DOHH2 (cell line): ENCODE measurements around the gene ARID1B.

Source experiments
- H3F3A ChIP-seq: fragments of 200-600 bp; sonication (generic), shearing (Covaris generic); 2 replicates; pipeline ENCODE4 v1.6.0; 2016; ENCODE audit warnings: antibody characterized with exemption, mild to moderate bottlenecking; ENCODE audit not compliant: control insufficient read depth, insufficient read depth
- H3K27ac ChIP-seq: fragments of 200-600 bp; sonication (generic); 2 replicates; pipeline ENCODE4 v1.5.1; 2014; ENCODE audit warnings: low read depth, mild to moderate bottlenecking, low read length, moderate library complexity
- H3K27me3 ChIP-seq: fragments of 200-600 bp; sonication (generic); 2 replicates; pipeline ENCODE4 v1.6.1; 2014; ENCODE audit warnings: mild to moderate bottlenecking, low read length, mixed read lengths; ENCODE audit not compliant: control insufficient read depth
- H3K36me3 ChIP-seq: fragments of 200-600 bp; sonication (generic); 2 replicates; pipeline ENCODE4 v1.6.1; 2014; ENCODE audit warnings: mild to moderate bottlenecking, low read length, moderate library complexity, mixed read lengths; ENCODE audit not compliant: control insufficient read depth
- H3K4me1 ChIP-seq: fragments of 200-600 bp; sonication (generic); 2 replicates; pipeline ENCODE4 v1.6.1; 2014; ENCODE audit warnings: mild to moderate bottlenecking, low read length, mixed read lengths; ENCODE audit not compliant: control insufficient read depth
- H3K4me2 ChIP-seq: fragments of 200-600 bp; sonication (generic); 2 replicates; pipeline ENCODE4 v1.6.0; 2014; ENCODE audit warnings: mild to moderate bottlenecking, low read length, moderate library complexity
- H3K4me3 ChIP-seq: fragments of 200-600 bp; sonication (generic); 2 replicates; pipeline ENCODE4 v1.5.1; 2014; ENCODE audit warnings: mild to moderate bottlenecking, low read length, mixed read lengths
- H3K79me2 ChIP-seq: fragments of 200-600 bp; sonication (generic); 2 replicates; pipeline ENCODE4 v1.6.1; 2014; ENCODE audit warnings: mild to moderate bottlenecking, low read length, mixed read lengths; ENCODE audit not compliant: control insufficient read depth
- H3K9me2 ChIP-seq: fragments of 200-600 bp; sonication (generic); replicated peaks from 2 replicates; pipeline ENCODE4 v1.6.1; 2014; ENCODE audit warnings: mild to moderate bottlenecking, low read length, mixed read lengths; ENCODE audit not compliant: control insufficient read depth
- H3K9me3 ChIP-seq: fragments of 200-600 bp; sonication (generic); 2 replicates; pipeline ENCODE4 v1.6.1; 2014; ENCODE audit warnings: antibody characterized with exemption, low read length, mixed read lengths; ENCODE audit not compliant: control insufficient read depth, insufficient read depth
- H4K20me1 ChIP-seq: fragments of 200-600 bp; sonication (generic); 2 replicates; pipeline ENCODE4 v1.6.0; 2014; ENCODE audit warnings: low read depth, mild to moderate bottlenecking, antibody characterized with exemption, low read length, moderate library complexity; ENCODE audit not compliant: control insufficient read depth, insufficient read depth
- EZH2phosphoT487 ChIP-seq: fragments of 200-600 bp; sonication (generic); IDR thresholded peaks from 2 replicates; pipeline ENCODE4 v1.6.1; 2017; ENCODE audit warnings: borderline replicate concordance, mild to moderate bottlenecking, antibody characterized with exemption, low read length, moderate library complexity, mixed read lengths
- TF ChIP-seq, protein P1 (sequence below): fragments of 200-600 bp; sonication (generic); IDR thresholded peaks from one replicate; pipeline ENCODE4 v1.5.1; 2014; ENCODE audit warnings: antibody characterized with exemption, mild to moderate bottlenecking, low read depth, low read length; ENCODE audit not compliant: poor library complexity, severe bottlenecking

The ARID1B gene

DNA sequence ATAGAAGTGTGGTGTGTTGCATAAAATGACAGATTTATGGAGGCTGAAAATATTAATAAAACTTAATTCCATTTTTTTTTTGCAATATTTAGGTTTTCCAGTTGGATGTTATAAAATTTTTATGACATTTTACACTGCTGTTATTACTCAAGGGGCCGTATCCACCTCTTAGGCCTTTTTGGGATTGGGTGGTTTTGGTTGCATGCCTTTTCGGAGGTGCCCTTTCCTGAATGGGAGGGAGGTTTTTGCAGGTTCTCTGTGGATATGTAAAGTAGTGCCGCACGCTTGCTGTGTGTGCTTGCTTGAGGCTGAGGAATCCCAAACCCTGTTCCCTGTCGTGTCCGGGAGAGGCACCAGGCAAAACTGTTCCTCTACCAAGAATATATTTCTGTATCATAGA is 6.8 kb downstream of the ARID1B start:
- peak overlapping the region; percentile 77 for H3K4me2 ChIP-seq
- H3K79me2 ChIP-seq: peaks cover 100% of the 10 kb centered on the region
- H3K9me3 ChIP-seq: no peaks in the 10 kb centered on the region
- H4K20me1 ChIP-seq: peaks cover 39% of the 10 kb centered on the region
- no peak overlapping the region for H3K4me3 ChIP-seq
- H3K36me3 ChIP-seq: peaks cover 78% of the 10 kb centered on the region
- H3K9me2 ChIP-seq: no peaks in the 10 kb centered on the region
- TF ChIP-seq, protein P1, sequence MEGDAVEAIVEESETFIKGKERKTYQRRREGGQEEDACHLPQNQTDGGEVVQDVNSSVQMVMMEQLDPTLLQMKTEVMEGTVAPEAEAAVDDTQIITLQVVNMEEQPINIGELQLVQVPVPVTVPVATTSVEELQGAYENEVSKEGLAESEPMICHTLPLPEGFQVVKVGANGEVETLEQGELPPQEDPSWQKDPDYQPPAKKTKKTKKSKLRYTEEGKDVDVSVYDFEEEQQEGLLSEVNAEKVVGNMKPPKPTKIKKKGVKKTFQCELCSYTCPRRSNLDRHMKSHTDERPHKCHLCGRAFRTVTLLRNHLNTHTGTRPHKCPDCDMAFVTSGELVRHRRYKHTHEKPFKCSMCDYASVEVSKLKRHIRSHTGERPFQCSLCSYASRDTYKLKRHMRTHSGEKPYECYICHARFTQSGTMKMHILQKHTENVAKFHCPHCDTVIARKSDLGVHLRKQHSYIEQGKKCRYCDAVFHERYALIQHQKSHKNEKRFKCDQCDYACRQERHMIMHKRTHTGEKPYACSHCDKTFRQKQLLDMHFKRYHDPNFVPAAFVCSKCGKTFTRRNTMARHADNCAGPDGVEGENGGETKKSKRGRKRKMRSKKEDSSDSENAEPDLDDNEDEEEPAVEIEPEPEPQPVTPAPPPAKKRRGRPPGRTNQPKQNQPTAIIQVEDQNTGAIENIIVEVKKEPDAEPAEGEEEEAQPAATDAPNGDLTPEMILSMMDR: no peak
- TF ChIP-seq EZH2phosphoT487: no peak
- no peaks in the 10 kb centered on the region for H3F3A ChIP-seq
- peaks cover 73% of the 10 kb centered on the region for H3K4me1 ChIP-seq
- no peaks in the 10 kb centered on the region for H3K27me3 ChIP-seq
- no peak overlapping the region for H3K27ac ChIP-seq

DNA sequence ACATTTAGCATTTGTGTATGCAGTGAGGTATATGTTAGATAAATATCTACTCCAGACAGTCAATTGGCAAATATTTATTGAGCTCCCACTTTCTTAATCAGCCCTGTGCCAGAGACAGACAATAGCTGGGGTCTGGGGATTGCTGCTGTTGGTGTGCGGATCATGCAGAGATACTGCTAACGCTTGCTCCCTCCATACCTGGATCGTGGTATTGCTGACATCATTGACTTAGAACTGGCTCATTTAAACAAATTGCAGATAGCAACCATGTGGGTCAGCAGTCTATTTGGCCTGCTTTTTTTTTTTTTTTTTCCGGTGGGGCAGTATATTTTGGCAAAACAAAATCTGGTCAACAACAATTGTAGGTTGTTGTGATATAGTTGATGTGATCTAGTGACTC is 9.5 kb downstream of the ARID1B start:
- peaks cover 73% of the 10 kb centered on the region for H3K36me3 ChIP-seq
- H3F3A ChIP-seq: 0 out of 2 replicates have a peak, but pooled peaks cover 2% of the 10 kb centered on the region
- TF ChIP-seq, protein P1: no peak
- no peak for TF ChIP-seq EZH2phosphoT487
- no peak overlapping the region for H3K27ac ChIP-seq
- no peaks in the 10 kb centered on the region for H3K9me3 ChIP-seq
- H3K9me2 ChIP-seq: no peaks in the 10 kb centered on the region
- peak overlapping the region; percentile 57 for H3K4me2 ChIP-seq
- no peaks in the 10 kb centered on the region for H3K27me3 ChIP-seq
- H4K20me1 ChIP-seq: peaks cover 63% of the 10 kb centered on the region
- peaks cover 96% of the 10 kb centered on the region for H3K4me1 ChIP-seq
- H3K79me2 ChIP-seq: peaks cover 100% of the 10 kb centered on the region
- no peak overlapping the region for H3K4me3 ChIP-seq

DNA sequence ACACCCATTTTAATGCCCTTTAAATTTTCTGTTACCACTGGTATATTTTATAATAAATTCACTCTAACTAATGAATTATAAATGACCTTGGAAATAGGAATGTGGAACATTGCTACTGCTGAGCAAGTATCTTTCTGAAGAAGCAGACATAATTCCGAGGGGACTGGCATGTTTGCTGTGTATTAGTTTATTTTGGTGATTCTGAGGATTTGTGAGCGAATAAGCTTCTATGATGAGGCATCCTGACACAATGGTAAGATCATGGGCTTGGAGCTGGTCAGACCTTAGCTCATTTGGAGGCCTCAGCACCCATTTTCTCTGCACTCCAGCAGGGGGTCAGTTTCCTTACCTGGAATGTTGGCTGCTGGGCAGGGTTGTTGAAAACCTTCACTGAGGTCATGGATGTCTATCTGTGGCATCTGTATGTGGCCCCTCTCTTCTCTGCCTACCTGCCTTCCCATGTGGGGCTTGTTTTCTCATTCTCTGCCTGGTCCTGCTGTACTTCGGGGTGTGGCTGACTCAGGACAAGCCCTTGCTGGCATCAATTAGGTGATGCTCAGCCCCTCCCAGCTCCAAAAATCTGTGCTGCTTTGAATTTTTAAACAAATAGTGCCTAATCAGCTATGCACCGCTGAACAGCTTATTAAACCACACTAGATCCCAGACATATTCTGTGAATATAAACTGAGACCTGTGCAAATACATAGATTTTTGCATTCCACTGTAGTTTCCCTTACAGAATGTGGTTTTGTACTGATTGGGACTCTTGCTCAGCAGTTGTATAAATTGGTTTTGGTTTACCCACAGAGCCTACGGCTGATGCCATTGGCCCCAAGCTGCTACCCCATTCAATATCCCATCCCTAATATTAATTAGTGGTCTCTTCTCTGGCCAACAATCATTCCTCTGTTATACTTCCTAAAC is 10.7 kb downstream of the ARID1B start:
- Histone ChIP-seq H3K27ac (no peak overlapping the region), H3K4me1 (peaks cover 100% of the 10 kb centered on the region), H3F3A (0 out of 2 replicates have a peak, but pooled peaks cover 2% of the 10 kb centered on the region), H3K79me2 (peaks cover 100% of the 10 kb centered on the region), H3K4me2 (peak overlapping the region; percentile 57), H3K9me3 (no peaks in the 10 kb centered on the region), H4K20me1 (peaks cover 61% of the 10 kb centered on the region), H3K36me3 (peaks cover 63% of the 10 kb centered on the region), H3K27me3 (no peaks in the 10 kb centered on the region), H3K4me3 (peak overlapping the region; percentile 33), H3K9me2 (no peaks in the 10 kb centered on the region)
- TF ChIP-seq, protein P1: no peak
- TF ChIP-seq EZH2phosphoT487: no peak
